HFF-Myc (cell line): ENCODE measurements around the gene TEX22.

ENCODE experiments used
- DNase-seq: peaks from one replicate; pipeline ENCODE4 v3.0.0-alpha.2; 2011; ENCODE audit warnings: low read depth; ENCODE audit errors: extremely low read depth
- H3K4me3 ChIP-seq: replicated peaks from 2 replicates; pipeline ENCODE4 v1.5.1; 2011; ENCODE audit warnings: low read depth, mild to moderate bottlenecking, control low read depth, low read length
- TF ChIP-seq, protein P1 (sequence below): IDR thresholded peaks from 2 replicates; pipeline ENCODE4 v1.5.1; 2012; ENCODE audit warnings: mild to moderate bottlenecking, low read depth, low read length, control low read depth; ENCODE audit errors: missing control alignments

TEX22 gene

DNA sequence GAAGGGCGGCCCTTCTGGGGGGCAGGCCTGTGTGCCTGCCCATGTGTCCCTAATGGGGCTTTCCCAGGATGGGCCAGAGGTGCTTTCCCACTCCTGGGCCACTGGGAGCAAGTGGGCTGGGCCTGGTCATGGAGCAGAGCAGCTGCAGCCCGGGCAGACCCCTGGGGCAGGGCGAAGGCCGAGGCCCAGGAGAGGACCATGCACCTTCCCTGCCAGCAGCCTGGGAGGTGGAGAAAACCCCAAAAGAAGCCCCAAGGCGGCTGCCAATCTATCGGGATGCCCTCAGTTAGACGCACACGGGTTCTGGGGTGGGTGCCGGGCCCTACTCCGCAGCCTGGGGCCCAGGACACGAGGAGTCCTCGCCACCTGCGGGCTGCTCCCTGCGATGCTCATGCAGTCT lies 60.2 kb downstream of the TEX22 start:
- no peak for DNase-seq

DNA sequence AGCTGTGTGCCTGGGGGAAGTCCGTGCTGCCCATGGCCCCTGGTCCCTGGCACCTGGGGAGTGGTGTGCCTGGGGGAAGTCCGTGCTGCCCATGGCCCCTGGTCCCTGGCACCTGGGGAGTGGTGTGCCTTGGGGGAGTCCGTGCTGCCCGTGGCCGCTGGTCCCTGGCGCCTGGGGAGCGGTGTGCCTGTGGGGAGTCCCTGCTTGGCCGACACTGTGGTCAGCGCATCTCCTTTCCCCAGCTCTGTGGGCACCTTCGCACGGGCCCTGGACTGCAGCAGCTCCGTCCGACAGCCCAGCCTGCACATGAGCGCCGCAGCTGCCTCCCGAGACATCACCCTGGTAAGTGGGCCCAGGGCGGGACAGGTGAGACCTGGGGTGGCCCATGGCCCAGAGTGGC lies 61.8 kb downstream of the TEX22 start:
- no peak for DNase-seq
- TF ChIP-seq, protein P1, sequence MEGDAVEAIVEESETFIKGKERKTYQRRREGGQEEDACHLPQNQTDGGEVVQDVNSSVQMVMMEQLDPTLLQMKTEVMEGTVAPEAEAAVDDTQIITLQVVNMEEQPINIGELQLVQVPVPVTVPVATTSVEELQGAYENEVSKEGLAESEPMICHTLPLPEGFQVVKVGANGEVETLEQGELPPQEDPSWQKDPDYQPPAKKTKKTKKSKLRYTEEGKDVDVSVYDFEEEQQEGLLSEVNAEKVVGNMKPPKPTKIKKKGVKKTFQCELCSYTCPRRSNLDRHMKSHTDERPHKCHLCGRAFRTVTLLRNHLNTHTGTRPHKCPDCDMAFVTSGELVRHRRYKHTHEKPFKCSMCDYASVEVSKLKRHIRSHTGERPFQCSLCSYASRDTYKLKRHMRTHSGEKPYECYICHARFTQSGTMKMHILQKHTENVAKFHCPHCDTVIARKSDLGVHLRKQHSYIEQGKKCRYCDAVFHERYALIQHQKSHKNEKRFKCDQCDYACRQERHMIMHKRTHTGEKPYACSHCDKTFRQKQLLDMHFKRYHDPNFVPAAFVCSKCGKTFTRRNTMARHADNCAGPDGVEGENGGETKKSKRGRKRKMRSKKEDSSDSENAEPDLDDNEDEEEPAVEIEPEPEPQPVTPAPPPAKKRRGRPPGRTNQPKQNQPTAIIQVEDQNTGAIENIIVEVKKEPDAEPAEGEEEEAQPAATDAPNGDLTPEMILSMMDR = no peak
- no peak overlapping the region for H3K4me3 ChIP-seq

More for the DNA sequence above, 60.2 kb downstream of the TEX22 start:
- TF ChIP-seq, protein P1 = no peak
- H3K4me3 ChIP-seq = no peak overlapping the region

DNA sequence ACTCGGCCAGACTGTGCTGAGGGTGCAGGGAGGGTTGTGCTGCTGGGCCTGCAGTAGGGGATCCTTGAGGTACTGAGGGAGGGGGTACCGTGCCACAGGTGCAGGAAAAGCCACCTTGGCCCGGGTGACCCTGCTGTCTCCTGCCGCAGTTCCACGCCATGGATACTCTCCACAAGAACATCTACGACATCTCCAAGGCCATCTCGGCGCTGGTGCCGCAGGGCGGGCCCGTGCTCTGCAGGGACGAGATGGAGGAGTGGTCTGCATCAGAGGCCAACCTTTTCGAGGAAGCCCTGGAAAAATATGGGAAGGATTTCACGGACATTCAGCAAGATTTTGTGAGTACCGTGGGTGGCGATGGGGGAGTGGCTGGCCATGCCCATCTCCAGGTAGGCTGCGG lies 62.3 kb downstream of the TEX22 start:
- TF ChIP-seq, protein P1 = no peak
- DNase-seq = no peak
- no peak overlapping the region for H3K4me3 ChIP-seq

DNA sequence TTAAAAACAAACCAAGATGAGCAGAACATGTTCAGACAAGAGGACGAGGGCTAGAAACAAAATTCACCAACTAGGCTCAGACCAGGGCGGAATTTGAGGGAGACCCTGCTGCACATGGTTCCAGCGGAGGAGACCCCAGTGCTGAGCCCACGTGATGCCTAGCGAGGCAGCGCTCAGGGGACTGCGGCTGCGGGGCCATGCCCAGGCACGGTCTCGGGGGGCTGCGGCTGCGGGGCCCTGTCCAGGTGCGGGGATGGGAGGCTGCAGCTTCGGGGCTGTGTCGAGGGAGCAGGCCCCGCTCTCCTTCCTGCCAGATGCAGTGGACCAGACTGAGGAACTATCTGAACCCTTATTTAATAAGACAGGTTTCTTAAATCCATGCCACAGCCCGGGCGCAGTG lies 63.6 kb downstream of the TEX22 start:
- no peak for DNase-seq
- H3K4me3 ChIP-seq = no peak overlapping the region
- TF ChIP-seq, protein P1 = no peak
